ENCODE data around the gene BRF1.

DNA sequence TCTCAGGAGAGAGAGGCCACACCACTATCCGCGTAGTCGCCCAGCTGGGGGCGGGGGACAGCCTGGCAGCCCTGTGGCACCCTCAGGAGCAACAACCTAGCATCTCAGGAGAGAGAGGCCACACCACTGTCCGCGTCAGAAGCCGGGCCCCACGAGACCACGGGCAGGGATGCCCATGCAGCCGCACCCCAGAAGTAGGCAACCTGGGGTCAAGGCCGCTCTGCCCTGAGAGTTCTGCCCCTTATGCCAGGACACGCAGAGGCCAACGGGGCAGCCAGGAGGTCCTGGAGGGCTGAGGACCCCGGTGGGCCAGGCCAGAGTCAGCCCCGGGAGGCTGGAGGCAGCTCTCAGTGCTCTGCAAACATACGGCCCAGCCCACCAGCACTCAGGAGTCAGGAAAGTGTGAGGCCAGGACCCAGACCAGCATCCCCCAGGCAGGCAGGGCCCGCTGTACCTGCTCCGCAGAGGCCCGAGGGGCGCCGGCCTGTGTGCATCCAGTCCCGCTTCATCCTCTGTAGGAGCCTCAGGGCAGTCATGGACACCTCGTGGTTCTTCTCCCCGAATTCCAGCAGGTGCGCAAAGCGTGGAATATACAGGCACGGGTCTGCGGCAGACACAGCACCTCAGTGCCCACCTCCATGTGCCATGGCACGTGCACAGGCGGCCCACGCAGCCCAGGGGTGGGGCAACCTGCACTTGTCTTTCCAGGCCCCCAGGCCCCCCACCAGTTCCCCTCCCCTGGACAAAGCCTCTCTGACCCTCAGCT, 59.8 kb downstream of the BRF1 start:
- TF ChIP-seq RAD21 (IDR thresholded peaks at IDR 0.05; ENCODE audit: low read depth) (no peak), CEBPB (IDR thresholded peaks at IDR 0.05) (no peak)

Measured in Ishikawa (cell line).